Prostate gland (tissue), 2 donors: ENCODE results near the gene TMEM222. TPM values are rescaled to one million over a fixed set of nuclear protein-coding genes. Genes with fewer than 3 reads are reported as not detected.
"Not testable (repeated sequence)": the region's sequence is repeated elsewhere in the genome, so short reads cannot be mapped to it uniquely, and the experiment has no call there.

Experiments
- DNase-seq: peaks from one replicate; pipeline ENCODE4 v3.0.0-alpha.2; 2019; ENCODE audit warnings: low spot score
- H3K27ac ChIP-seq, 2 donors: fragments of 200-600 bp; sonication (generic); 2 replicates each; pipeline ENCODE4 v1.5.1; 2017 to 2019
- H3K27me3 ChIP-seq: fragments of 200-600 bp; sonication (generic); replicated peaks from 2 replicates; pipeline ENCODE4 v1.5.1; 2019; ENCODE audit not compliant: insufficient read depth
- H3K36me3 ChIP-seq, 2 donors: fragments of 200-600 bp; sonication (generic); 1 replicate in 1 of 2; 2 replicates in 1 of 2; pipeline versions ENCODE4 v1.5.1 to v1.8.1; 2017 to 2019
- H3K4me1 ChIP-seq: fragments of 200-600 bp; sonication (generic); replicated peaks from 2 replicates; pipeline ENCODE4 v1.5.1; 2019
- H3K4me3 ChIP-seq, 2 donors: fragments of 200-600 bp; sonication (generic); 2 replicates each; pipeline ENCODE4 v1.5.1; 2017 to 2019
- H3K9me3 ChIP-seq: fragments of 200-600 bp; sonication (generic); 2 replicates; pipeline ENCODE4 v1.5.1; 2017
- POLR2A ChIP-seq: fragments of 450-650 bp; IDR thresholded peaks from one replicate; pipeline ENCODE4 v1.6.1; 2016; ENCODE audit warnings: antibody characterized with exemption, mild to moderate bottlenecking
- POLR2AphosphoS5 ChIP-seq: sonication (generic); formaldehyde crosslinking; IDR thresholded peaks from one replicate; pipeline ENCODE4 v1.6.1; 2017; ENCODE audit warnings: antibody characterized with exemption
- WGBS: methylation state at CpG from one replicate; pipeline ENCODE4 v1.1.5; 2018; 5-methylcytosine and 5-hydroxymethylcytosine counted together
- intact Hi-C: fragments of 100-400 bp; cut with DNase I; formaldehyde crosslinking; loops from one replicate; pipeline ENCODE4 v1.14.2; 2022
- total RNA-seq, 2 donors: library from RNA; depleted of rRNA; stranded (reverse); fragments of >200 nt; gene quantifications; one replicate each; pipeline ENCODE4 v1.1.0, GENCODE V29; 2016
- TF ChIP-seq, protein P1 (sequence below), 4 experiments: fragments of 200-600 bp in 2 of 4; fragments of 450-650 bp in 2 of 4; sonication (generic) in 2 of 4; IDR thresholded peaks; 1 replicate in 3 of 4; 2 replicates in 1 of 4; pipeline ENCODE4 v1.5.1; 2016 to 2019; ENCODE audit warnings: antibody characterized with exemption in 4 of 4, mild to moderate bottlenecking in 2 of 4, moderate library complexity in 2 of 4

Gene TMEM222
- total RNA-seq, 2 donors from 2014 or later = 49.6 to 59.5 TPM

DNA sequence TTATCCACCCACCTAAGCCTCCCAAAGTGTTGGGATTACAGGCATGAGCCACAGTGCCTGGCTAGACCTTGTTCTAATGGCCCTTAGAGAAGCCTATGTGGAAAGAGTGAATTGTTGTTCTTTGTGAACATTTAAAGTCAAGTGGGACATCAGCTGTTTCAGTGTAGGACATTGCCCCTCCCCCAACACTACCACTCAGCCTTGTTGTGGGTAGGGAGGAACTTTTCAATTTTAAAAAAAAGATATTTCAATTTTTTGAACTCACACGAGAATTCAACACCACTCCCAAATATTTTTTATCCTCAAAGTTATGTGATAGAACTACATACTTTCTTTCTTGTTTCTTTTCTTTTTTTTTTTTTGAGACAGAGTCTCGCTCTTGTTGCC, 36.7 kb upstream of the TMEM222 start:
- Histone ChIP-seq H3K4me1 (no peaks in the 10 kb centered on the region), H3K27me3 (no peaks in the 10 kb centered on the region), H3K36me3 (peaks cover 2 to 8% of the 10 kb centered on the region in 2 donors), H3K4me3 (no peak overlapping the region), H3K27ac (no peak overlapping the region), H3K9me3 (no peaks in the 10 kb centered on the region)
- TF ChIP-seq POLR2A (no peak), POLR2AphosphoS5 (no peak)
- TF ChIP-seq, protein P1, sequence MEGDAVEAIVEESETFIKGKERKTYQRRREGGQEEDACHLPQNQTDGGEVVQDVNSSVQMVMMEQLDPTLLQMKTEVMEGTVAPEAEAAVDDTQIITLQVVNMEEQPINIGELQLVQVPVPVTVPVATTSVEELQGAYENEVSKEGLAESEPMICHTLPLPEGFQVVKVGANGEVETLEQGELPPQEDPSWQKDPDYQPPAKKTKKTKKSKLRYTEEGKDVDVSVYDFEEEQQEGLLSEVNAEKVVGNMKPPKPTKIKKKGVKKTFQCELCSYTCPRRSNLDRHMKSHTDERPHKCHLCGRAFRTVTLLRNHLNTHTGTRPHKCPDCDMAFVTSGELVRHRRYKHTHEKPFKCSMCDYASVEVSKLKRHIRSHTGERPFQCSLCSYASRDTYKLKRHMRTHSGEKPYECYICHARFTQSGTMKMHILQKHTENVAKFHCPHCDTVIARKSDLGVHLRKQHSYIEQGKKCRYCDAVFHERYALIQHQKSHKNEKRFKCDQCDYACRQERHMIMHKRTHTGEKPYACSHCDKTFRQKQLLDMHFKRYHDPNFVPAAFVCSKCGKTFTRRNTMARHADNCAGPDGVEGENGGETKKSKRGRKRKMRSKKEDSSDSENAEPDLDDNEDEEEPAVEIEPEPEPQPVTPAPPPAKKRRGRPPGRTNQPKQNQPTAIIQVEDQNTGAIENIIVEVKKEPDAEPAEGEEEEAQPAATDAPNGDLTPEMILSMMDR (IDR thresholded peaks at IDR 0.05) = no peak
- intact Hi-C loops = loop anchor here (2.0 kb wide), 1 partner anchor 182 kb away; no protein-coding TSS in a partner anchor
- no peak for DNase-seq
- 81% methylated on average over 2 of the region's 2 CpGs for WGBS

DNA sequence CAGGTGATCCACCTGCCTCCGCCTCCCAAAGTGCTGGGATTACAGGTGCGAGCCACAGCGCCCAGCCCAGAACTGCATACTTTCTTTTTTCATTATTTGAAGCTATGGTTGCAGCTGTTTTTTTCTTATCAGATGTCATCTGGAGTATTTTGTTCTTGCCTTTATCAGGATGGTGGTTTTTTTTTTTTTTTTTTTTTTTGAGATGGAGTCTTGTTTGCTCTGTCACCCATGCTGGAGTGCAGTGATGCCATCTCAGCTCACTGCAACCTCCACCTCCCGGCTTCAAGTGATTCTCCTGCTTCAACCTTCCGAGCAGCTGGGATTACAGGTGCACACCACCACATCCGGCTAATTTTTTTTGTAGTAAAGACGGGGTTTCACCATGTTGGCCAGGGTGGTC, 36.1 kb upstream of the TMEM222 start:
- DNase-seq, H3K36me3 ChIP-seq: not testable (repeated sequence)

DNA sequence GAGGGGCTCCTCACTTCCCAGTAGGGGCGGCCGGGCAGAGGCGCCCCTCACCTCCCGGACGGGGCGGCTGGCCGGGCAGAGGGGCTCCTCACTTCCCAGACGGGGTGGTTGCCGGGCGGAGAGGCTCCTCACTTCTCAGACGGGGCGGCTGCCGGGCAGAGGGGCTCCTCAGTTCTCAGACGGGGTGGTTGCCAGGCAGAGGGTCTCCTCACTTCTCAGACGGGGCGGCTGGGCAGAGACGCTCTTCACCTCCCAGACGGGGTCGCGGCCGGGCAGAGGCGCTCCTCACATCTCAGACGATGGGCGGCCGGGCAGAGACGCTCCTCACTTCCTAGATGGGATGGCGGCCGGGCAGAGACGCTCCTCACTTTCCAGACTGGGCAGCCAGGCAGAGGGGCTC, 32.8 kb upstream of the TMEM222 start:
- H3K9me3 ChIP-seq, H3K27me3 ChIP-seq, H3K4me3 ChIP-seq, DNase-seq, H3K4me1 ChIP-seq, H3K27ac ChIP-seq, H3K36me3 ChIP-seq, intact Hi-C loops: not testable (repeated sequence)
- 99% methylated on average over 26 of the region's 29 CpGs for WGBS

More for the DNA sequence above, 36.1 kb upstream of the TMEM222 start:
- H3K27me3 ChIP-seq, H3K27ac ChIP-seq, H3K4me1 ChIP-seq, H3K4me3 ChIP-seq, H3K9me3 ChIP-seq: not testable (repeated sequence)
- 90% methylated on average over 7 of the region's 7 CpGs for WGBS
- intact Hi-C loops = loop anchor here (2.0 kb wide), 1 partner anchor 183 kb away; no protein-coding TSS in a partner anchor

DNA sequence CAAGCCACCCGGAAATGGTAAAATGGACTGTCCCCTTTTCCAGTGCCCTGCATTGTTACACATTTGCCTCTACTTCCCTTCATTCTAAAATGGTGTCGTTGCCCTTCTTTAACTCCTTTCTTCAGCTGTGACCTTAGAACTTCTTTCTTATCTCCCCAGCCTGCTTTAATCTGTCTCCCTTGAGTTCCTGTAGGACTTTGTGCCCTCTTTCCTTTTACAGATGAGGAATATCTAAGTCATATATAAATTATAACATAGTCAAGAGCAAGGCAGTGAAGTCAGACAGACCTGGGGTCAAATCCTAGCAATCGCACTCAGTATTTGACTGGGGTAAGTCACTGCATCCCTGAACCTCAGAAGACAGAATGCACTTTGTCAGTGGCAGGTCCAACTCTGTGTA, 31.4 kb upstream of the TMEM222 start:
- H3K36me3 ChIP-seq = peaks cover 7 to 8% of the 10 kb centered on the region in 2 donors
- H3K4me3 ChIP-seq = no peak overlapping the region
- H3K27ac ChIP-seq = no peak overlapping the region
- 97% methylated on average over 3 of the region's 3 CpGs for WGBS
- no peaks in the 10 kb centered on the region for H3K27me3 ChIP-seq
- intact Hi-C loops = no loop called here
- H3K4me1 ChIP-seq = no peaks in the 10 kb centered on the region
- H3K9me3 ChIP-seq = no peaks in the 10 kb centered on the region
- TF ChIP-seq POLR2AphosphoS5 (no peak), POLR2A (no peak)
- TF ChIP-seq, protein P1 (IDR thresholded peaks at IDR 0.05) = no peak
- no peak for DNase-seq

DNA sequence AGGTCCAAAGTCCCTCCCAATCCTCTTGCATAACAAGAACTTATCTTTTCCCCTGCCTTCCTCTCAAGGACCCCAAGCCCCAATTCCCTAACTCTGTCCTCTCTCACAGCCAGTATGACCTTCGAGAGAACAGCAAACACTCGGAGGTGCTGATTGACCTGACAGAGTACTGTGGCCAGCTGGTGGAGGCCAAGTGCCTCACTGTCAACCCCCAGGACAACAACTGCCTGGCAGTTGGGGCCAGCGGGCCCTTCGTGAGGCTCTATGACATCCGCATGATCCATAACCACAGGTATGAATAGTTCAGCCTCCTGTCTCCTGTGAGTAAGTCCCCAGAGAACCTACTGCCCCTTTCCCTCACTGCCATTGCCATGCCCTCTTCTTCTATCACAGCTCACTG, 29.9 kb upstream of the TMEM222 start:
- Histone ChIP-seq H3K9me3 (no peaks in the 10 kb centered on the region), H3K27me3 (no peaks in the 10 kb centered on the region), H3K4me1 (no peaks in the 10 kb centered on the region), H3K4me3 (no peak overlapping the region), H3K27ac (no peak overlapping the region), H3K36me3 (peaks cover 8% of the 10 kb centered on the region in 2 donors)
- TF ChIP-seq, protein P1 (IDR thresholded peaks at IDR 0.05) = no peak
- TF ChIP-seq POLR2A (no peak), POLR2AphosphoS5 (no peak)
- WGBS = 94% methylated on average over 5 of the region's 5 CpGs
- intact Hi-C loops = no loop called here
- DNase-seq = no peak

DNA sequence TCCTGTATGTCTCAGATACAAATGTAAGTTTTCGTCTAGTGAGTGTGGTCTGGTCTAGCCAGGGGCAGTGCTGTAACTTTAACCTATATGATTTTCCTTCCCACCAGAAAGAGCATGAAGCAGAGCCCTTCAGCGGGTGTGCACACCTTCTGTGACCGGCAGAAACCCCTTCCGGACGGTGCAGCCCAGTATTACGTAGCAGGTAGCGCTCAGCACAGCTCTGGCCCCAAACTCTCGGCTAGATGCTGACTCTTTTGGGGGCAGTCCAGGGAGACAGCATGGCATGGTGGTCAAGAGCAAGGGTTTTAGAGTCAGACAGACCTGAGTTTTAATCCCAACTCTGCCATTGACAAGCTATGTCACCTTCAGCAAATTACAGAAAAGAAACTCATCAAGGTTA, 28.0 kb upstream of the TMEM222 start:
- intact Hi-C loops = no loop called here

More for the DNA sequence above, 28.0 kb upstream of the TMEM222 start:
- no peaks in the 10 kb centered on the region for H3K4me1 ChIP-seq
- 95% methylated on average over 8 of the region's 8 CpGs for WGBS
- no peaks in the 10 kb centered on the region for H3K27me3 ChIP-seq
- no peak overlapping the region for H3K27ac ChIP-seq
- H3K9me3 ChIP-seq = no peaks in the 10 kb centered on the region
- no peak for TF ChIP-seq POLR2A
- TF ChIP-seq, protein P1 (IDR thresholded peaks at IDR 0.05) = no peak
- no peak for TF ChIP-seq POLR2AphosphoS5
- DNase-seq = no peak
- no peak overlapping the region for H3K4me3 ChIP-seq
- H3K36me3 ChIP-seq = peaks cover 0 to 8% of the 10 kb centered on the region in 2 donors
